ENCODE results near the gene TICAM2.

- TF ChIP-seq CTCF (conservative IDR thresholded peaks at IDR 0.05; ENCODE audit: low read depth, low read length) = peak; percentile 26; the same call in 1 of the 2 replicates
- TF ChIP-seq EZH2phosphoT487 (IDR thresholded peaks at IDR 0.05; ENCODE audit: borderline replicate concordance, low read length) = no peak
- no peak for TF ChIP-seq EZH2 (IDR thresholded peaks at IDR 0.05; ENCODE audit: low read length, unreplicated experiment)
Measured at GRCh38 chr5:115549154-115549553, 53.1 kb downstream of the TICAM2 start.

All from PC-3 (cell line).